ENCODE results near the gene TOR1AIP1.

The TOR1AIP1 gene

GRCh38 chr1:179860652-179861051, 21.4 kb upstream of the TOR1AIP1 start:
- no peak overlapping the region for H3K27ac ChIP-seq
- TF ChIP-seq CTCF (IDR thresholded peaks at IDR 0.05) (no peak), ZFX (IDR thresholded peaks at IDR 0.05; ENCODE audit: borderline replicate concordance) (no peak)

GRCh38 chr1:179865377-179865776, 16.7 kb upstream of the TOR1AIP1 start:
- no peak overlapping the region for H3K27ac ChIP-seq
- TF ChIP-seq ZFX (IDR thresholded peaks at IDR 0.05; ENCODE audit: borderline replicate concordance) (no peak), CTCF (IDR thresholded peaks at IDR 0.05) (no peak)

GRCh38 chr1:179866616-179867015, 15.5 kb upstream of the TOR1AIP1 start:
- TF ChIP-seq ZFX (IDR thresholded peaks at IDR 0.05; ENCODE audit: borderline replicate concordance) (no peak), CTCF (IDR thresholded peaks at IDR 0.05) (no peak)
- H3K27ac ChIP-seq, result no peak overlapping the region

GRCh38 chr1:179867493-179868330, 14.4 kb upstream of the TOR1AIP1 start:
- no peak overlapping the region for H3K27ac ChIP-seq
- TF ChIP-seq CTCF (IDR thresholded peaks at IDR 0.05), result peak; percentile 93
- no peak for TF ChIP-seq ZFX (IDR thresholded peaks at IDR 0.05; ENCODE audit: borderline replicate concordance)

GRCh38 chr1:179870870-179871269, 11.2 kb upstream of the TOR1AIP1 start:
- H3K27ac ChIP-seq, result no peak overlapping the region

GRCh38 chr1:179871940-179872339, 10.1 kb upstream of the TOR1AIP1 start:
- no peak overlapping the region; the same call in 1 of the 2 replicates for H3K27ac ChIP-seq
- TF ChIP-seq CTCF (IDR thresholded peaks at IDR 0.05) (no peak), ZFX (IDR thresholded peaks at IDR 0.05; ENCODE audit: borderline replicate concordance) (no peak)

More at GRCh38 chr1:179870870-179871269, 11.2 kb upstream of the TOR1AIP1 start:
- TF ChIP-seq ZFX (IDR thresholded peaks at IDR 0.05; ENCODE audit: borderline replicate concordance), result no peak
- TF ChIP-seq CTCF (IDR thresholded peaks at IDR 0.05), result no peak

GRCh38 chr1:179872558-179872957, 9.5 kb upstream of the TOR1AIP1 start:
- peak overlapping the region; percentile 61 for H3K27ac ChIP-seq
- TF ChIP-seq ZFX (IDR thresholded peaks at IDR 0.05; ENCODE audit: borderline replicate concordance), result no peak
- no peak for TF ChIP-seq CTCF (IDR thresholded peaks at IDR 0.05)

Measured in 22Rv1 (cell line).